ENCODE measurements around the gene CDH9.

DNA sequence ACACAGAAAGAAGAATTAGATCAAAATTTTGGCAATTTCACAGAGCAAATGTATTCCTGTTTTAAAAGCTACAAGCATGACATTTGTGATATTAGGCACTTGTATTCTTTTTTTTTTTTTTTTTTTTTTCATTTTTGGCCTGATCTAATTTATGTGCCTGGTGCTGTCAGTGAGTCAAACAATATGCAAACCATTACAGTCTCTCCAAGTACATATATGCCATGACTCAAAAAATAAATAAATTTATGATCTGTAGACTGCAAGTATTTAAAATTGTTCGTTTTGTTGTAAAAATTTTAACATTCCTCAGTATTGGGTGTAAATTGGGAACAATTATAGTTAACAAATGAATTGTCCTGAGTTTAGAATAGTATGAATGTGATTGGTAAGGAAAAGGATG lies 51.4 kb downstream of the CDH9 start:
- TF ChIP-seq CTCF (IDR thresholded peaks at IDR 0.05; ENCODE audit: insufficient read depth, low read length, poor library complexity, severe bottlenecking) (no peak), EZH2phosphoT487 (conservative IDR thresholded peaks at IDR 0.05; ENCODE audit: low read length) (no peak)

All from SU-DHL-6 (cell line).